Endothelial cell of umbilical vein (primary cell): ENCODE measurements around the gene MLLT6.

ENCODE experiments used
- GATA2 ChIP-seq: IDR thresholded peaks from 2 replicates; pipeline ENCODE4 v1.7.0; 2011; ENCODE audit warnings: low read depth, mild to moderate bottlenecking, moderate library complexity, mixed read lengths, low read length; ENCODE audit not compliant: insufficient read length, insufficient read depth
- POLR2A ChIP-seq: IDR thresholded peaks from 2 replicates; pipeline ENCODE4 v1.6.1; 2012; ENCODE audit warnings: low read depth, mild to moderate bottlenecking, control low read depth, low read length
- TF ChIP-seq, protein P1 (sequence below): IDR thresholded peaks from 2 replicates; pipeline ENCODE4 v1.6.1; 2011; ENCODE audit not compliant: insufficient read depth, insufficient read length
- TF ChIP-seq, protein P2 (sequence below), 2 donors: IDR thresholded peaks; 1 replicate in 1 of 2; 2 replicates in 1 of 2; pipeline ENCODE4 v1.5.1; 2011; ENCODE audit warnings: low read length in 2 of 2, mild to moderate bottlenecking in 2 of 2, moderate library complexity in 2 of 2, control low read depth in 1 of 2, inconsistent platforms in 1 of 2, low read depth in 1 of 2; ENCODE audit not compliant: insufficient read depth in 1 of 2; ENCODE audit errors: extremely low read depth in 1 of 2

DNA sequence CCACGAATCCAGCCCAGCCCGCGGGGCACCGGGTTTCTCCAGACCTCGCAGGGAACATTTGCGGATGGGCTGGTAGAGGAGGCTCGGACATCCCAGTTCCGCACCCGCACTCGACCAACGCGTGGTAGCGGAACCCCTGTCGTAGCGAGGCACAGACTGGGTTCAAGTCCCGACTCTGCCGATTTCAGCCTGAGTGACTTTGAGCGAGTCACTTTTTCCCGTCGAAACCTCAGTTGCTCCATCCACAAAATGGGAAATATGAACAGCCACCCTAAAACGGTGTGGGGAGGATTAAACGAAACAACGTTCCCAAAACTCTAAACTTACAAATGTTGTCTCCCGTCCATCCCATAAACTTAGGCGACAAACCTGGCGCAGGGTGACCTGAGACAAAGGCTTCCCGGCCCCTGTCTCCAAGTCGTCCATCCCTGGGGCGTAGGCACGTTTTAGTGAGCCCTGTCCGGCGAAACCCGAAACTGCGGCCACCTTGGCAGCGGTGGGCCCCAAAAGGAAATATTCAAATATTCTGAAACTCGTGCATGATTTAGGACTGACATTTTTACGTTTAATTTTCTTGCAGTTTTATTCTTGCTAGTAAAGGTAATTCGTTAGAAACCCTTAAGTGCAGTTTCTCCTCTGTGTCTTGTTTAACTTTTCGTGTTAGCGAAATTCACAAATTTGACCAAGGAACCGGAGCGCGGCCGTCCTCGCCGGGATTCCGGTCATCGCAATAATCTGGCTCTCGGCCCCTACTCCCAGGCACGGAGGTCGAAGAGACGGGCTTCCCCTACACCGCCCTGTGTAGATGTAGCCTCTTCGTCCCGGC, 1.9 kb upstream of the MLLT6 start:
- TF ChIP-seq, protein P1, sequence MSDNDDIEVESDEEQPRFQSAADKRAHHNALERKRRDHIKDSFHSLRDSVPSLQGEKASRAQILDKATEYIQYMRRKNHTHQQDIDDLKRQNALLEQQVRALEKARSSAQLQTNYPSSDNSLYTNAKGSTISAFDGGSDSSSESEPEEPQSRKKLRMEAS: no peak
- TF ChIP-seq, protein P2, sequence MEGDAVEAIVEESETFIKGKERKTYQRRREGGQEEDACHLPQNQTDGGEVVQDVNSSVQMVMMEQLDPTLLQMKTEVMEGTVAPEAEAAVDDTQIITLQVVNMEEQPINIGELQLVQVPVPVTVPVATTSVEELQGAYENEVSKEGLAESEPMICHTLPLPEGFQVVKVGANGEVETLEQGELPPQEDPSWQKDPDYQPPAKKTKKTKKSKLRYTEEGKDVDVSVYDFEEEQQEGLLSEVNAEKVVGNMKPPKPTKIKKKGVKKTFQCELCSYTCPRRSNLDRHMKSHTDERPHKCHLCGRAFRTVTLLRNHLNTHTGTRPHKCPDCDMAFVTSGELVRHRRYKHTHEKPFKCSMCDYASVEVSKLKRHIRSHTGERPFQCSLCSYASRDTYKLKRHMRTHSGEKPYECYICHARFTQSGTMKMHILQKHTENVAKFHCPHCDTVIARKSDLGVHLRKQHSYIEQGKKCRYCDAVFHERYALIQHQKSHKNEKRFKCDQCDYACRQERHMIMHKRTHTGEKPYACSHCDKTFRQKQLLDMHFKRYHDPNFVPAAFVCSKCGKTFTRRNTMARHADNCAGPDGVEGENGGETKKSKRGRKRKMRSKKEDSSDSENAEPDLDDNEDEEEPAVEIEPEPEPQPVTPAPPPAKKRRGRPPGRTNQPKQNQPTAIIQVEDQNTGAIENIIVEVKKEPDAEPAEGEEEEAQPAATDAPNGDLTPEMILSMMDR (IDR thresholded peaks at IDR 0.05; ENCODE audit: extremely low read depth in 1 of 2, insufficient read depth in 1 of 2, low read depth in 1 of 2, low read length in 2 of 2): no peak
- TF ChIP-seq GATA2: no peak
- no peak for TF ChIP-seq POLR2A
